Skin epidermis (tissue), 12 donors: ENCODE measurements around the gene KCNJ9.
"Not testable (repeated sequence)": the region's sequence is repeated elsewhere in the genome, so short reads cannot be mapped to it uniquely, and the experiment has no call there.

ENCODE experiments used
- H3K27ac ChIP-seq, 21 experiments: fragments of 200-600 bp; sonication (generic) in 11 of 21; one replicate each; pipeline ENCODE4 v1.5.0; 2020; ENCODE audit warnings: mild to moderate bottlenecking in 3 of 21, inconsistent platforms in 2 of 21, moderate library complexity in 2 of 21
- H3K4me3 ChIP-seq, 7 experiments: fragments of 200-600 bp; sonication (generic) in 2 of 7; one replicate each; pipeline ENCODE4 v1.5.0; 2020; ENCODE audit warnings: inconsistent platforms in 2 of 7, mild to moderate bottlenecking in 2 of 7, moderate library complexity in 1 of 7

The KCNJ9 gene

DNA sequence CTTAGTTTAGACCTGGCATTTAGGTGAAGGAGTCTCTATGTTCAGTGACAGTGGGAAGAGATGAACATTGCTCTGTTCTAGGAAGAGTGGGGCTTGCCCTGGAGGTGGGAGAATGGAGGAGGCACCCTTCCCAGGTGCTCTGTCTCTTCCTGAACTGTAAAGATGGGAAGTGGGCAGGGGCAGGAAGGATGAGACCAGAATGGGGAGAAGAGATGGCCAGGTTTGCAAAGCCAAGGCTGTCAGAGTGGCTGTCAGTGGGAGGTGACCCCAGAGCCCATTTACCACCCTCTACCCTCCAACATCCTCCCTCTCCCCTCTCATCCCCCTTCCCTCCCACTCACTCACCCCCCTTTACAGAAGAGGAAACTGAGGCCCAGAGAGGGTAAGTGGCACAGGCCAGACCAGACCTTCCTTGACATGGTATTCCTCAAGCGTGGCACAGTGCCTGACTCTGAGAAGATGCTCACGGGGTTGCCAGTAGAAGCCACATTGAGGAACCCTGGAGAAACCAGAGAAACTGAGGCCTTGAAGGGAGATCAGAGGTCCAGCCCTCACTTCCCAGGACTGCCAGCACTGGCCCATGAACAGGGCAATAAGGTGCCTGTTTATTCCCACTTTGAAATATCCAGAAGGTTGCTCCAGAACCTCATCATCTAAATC is 18.5 kb downstream of the KCNJ9 start:
- Histone ChIP-seq H3K4me3 (no peak overlapping the region), H3K27ac (peak overlapping the region in 14 of 21 experiments; percentile 54 to 94 (median 84))

GRCh38 chr1:160101037-160101716 is 19.8 kb downstream of the KCNJ9 start:
- H3K27ac ChIP-seq: peak overlapping the region in 16 of 21 experiments; percentile 17 to 83 (median 47)
- H3K4me3 ChIP-seq: no peak overlapping the region

- Histone ChIP-seq H3K4me3 (no peak overlapping the region), H3K27ac (peak overlapping the region in 8 of 21 experiments; percentile 17 to 62 (median 44))
These were observed 20.6 kb downstream of the KCNJ9 start for GRCh38 chr1:160101717-160102522.

- H3K27ac ChIP-seq: no peak overlapping the region
- H3K4me3 ChIP-seq: no peak overlapping the region
These were observed 22.5 kb downstream of the KCNJ9 start for GRCh38 chr1:160103658-160104408.

DNA sequence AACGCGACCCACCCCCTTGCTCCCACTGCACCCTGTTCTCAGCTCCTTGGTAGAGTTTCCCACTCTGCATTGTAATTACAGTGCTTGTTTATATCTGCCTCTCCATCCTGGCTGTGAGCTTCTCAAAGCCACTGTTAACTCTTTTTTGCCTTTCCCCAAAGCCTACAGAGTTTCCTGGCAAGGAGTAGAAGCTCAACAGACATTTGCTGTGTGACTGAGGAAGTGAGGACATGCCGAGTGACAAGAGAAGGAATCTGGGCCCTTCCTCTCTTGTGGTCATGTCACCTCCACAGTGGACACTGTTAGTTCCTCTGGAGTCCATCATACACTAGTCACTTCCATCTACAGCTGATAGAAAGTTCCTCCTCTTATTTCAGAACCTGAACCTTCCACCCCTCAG is 23.1 kb downstream of the KCNJ9 start:
- Histone ChIP-seq H3K27ac (no peak overlapping the region), H3K4me3 (no peak overlapping the region)

GRCh38 chr1:160105155-160105554 is 23.8 kb downstream of the KCNJ9 start:
- no peak overlapping the region for H3K27ac ChIP-seq
- H3K4me3 ChIP-seq: no peak overlapping the region

DNA sequence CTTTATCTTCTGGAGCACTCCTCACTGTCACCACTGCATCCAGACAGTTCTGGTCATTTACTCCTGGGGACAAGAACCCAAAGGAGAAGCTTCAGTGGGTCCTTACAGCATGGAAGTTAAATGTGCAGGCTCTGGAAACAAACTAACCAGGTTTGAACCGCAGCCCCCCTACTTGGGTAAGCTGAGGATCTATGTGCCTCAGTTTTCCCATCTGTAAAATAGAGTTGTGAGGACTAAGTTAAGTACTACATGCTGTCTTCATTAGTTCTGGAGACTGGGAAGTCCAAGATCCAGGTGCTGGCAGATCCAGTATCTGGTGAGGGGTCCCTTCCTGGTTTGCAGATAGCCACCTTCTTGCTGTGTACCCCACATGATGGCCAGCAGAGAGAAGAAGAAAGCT is 26.2 kb downstream of the KCNJ9 start:
- no peak overlapping the region for H3K27ac ChIP-seq
- no peak overlapping the region for H3K4me3 ChIP-seq

DNA sequence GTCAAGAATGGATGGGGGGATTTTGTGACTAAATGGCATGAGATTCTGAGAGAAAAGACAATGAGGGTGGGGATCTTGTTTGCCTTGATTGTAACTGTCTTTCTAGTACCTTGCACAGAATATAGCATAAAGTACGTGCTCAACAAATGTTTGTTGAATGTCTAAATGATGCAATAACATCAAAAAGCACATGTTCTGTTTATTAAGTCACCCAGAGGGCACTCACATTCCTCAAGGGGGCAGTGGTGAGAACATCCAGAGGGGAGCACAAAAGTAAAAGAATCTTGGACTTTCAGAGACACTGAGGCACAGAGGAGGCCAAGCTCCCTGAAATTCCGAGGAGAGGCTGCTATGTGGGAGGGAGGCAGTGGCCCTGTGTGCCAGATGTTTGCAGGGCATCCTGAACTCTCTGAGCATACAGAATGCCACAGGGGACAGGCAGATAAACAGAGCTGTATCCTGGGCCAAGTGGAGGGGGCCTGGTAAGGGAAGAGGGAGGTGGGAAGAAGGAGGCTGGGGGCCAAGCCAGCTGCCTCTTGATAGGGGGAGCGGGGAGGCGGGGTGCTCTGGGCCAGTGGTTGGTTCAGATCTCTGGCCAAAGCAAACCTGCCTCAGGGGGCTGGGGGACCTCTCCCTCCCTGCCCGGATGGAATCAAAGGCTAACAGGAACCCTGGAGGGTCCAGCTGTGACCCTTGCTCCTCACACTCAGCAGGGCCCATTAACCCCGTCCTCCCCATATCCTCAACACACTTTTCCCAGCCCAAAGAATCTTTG is 27.7 kb downstream of the KCNJ9 start:
- H3K27ac ChIP-seq: no peak overlapping the region
- no peak overlapping the region for H3K4me3 ChIP-seq

- H3K27ac ChIP-seq: no peak overlapping the region
- H3K4me3 ChIP-seq: no peak overlapping the region
These were observed 28.3 kb downstream of the KCNJ9 start for GRCh38 chr1:160109686-160110085.

DNA sequence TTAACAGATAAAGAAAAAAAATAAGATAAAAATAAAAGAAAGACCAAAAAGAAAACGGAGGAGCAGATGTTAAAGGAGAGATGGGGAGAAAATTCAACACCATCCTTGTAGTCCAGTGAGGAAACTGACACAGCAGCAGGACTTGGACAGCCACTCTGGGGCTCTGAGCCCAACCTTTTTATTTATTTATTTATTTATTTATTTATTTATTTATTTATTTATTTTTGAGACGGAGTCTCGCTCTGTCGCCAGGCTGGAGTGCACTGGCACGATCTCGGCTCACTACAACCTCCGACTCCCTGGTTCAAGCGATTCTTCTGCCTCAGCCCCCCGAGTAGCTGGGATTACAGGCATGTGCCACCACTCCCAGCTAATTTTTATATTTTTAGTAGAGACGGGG is 30.1 kb downstream of the KCNJ9 start:
- not testable (repeated sequence) for H3K27ac ChIP-seq, H3K4me3 ChIP-seq

GRCh38 chr1:160112357-160112756 is 31.0 kb downstream of the KCNJ9 start:
- Histone ChIP-seq H3K27ac (no peak overlapping the region), H3K4me3 (no peak overlapping the region)

GRCh38 chr1:160113407-160113806 is 32.1 kb downstream of the KCNJ9 start:
- Histone ChIP-seq H3K4me3 (no peak overlapping the region), H3K27ac (peak overlapping the region in 1 of 21 experiments; percentile 8)

DNA sequence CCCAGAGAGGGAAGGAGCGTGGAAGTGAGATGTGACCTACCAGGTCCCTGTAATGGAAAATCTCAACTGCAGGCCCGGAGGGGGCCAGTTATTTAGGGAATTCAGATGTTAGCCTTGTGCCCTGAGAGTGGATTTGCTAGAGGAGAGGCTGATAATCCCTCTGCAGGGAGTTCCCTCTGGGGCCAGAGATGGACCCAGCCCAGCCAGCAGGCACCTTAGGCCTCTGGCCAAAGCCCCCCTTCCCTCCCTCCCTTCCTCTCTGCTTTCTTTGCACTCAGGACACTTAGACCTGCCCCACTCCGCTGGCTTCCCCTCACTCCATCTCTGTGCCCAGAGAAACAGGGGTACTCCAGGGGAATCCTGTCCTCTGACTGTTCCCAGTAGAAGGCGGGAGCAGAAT is 32.7 kb downstream of the KCNJ9 start:
- H3K4me3 ChIP-seq: no peak overlapping the region
- peak overlapping the region in 1 of 21 experiments; percentile 8 for H3K27ac ChIP-seq

GRCh38 chr1:160115545-160116282 is 34.4 kb downstream of the KCNJ9 start, which contains the start of gene ATP1A2:
Gene ATP1A2 (plus strand): TSS chr1:160115759. CDS start chr1:160115862, 103 bp downstream.
- no peak within 1 kb of the TSS for H3K4me3 ChIP-seq
- H3K27ac ChIP-seq: no peak within 1 kb of the TSS

GRCh38 chr1:160116283-160117147 is 35.2 kb downstream of the KCNJ9 start:
- no peak overlapping the region for H3K27ac ChIP-seq

DNA sequence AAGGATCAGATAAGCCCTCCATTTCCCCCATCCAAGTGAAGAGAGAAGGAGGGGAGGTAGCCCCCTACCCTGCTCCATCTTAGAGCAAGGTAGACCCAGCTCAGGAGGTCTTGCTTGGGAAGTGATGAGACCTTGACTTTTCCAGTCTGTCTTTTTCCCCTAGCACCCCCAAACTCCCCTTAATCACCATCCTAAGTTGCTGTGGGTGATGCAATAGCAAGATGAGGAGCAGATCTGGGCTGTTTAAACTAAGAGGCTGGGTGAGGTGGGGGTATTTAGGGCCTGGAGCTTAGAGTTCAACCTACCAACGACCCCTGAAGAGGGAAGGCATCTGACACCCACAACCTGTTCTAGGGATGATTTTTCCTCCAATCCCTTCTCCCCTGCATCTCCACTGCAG is 36.0 kb downstream of the KCNJ9 start:
- Histone ChIP-seq H3K4me3 (no peak overlapping the region), H3K27ac (no peak overlapping the region)

More at GRCh38 chr1:160116283-160117147, 35.2 kb downstream of the KCNJ9 start:
- no peak overlapping the region for H3K4me3 ChIP-seq

GRCh38 chr1:160117709-160118183 is 36.4 kb downstream of the KCNJ9 start:
- Histone ChIP-seq H3K4me3 (no peak overlapping the region), H3K27ac (no peak overlapping the region)
